HepG2 (cell line): ENCODE results near the gene OBSL1.

Experiments used
- EHMT2 ChIP-seq: fragments of 200-600 bp; sonication (generic); IDR thresholded peaks from 2 replicates; pipeline ENCODE4 v1.7.0; 2017; ENCODE audit warnings: antibody characterized with exemption, low read depth, low read length, borderline replicate concordance
- HCFC1 ChIP-seq: fragments of 150-350 bp; IDR thresholded peaks from 2 replicates; pipeline ENCODE4 v1.6.1; 2014; ENCODE audit warnings: low read depth, low read length
- KLF16 ChIP-seq, 2 experiments: sonication (generic) in 1 of 2; formaldehyde crosslinking in 1 of 2; IDR thresholded peaks; 2 replicates each; pipeline versions ENCODE4 v1.6.1 to v1.8.0; 2016 to 2023; ENCODE audit warnings: missing genetic modification reagents in 2 of 2, missing compliant biosample characterization in 1 of 2
- NFYB ChIP-seq: sonication (generic); formaldehyde crosslinking; IDR thresholded peaks from 2 replicates; pipeline ENCODE4 v1.4.0; 2020; ENCODE audit warnings: missing genetic modification reagents
- SMAD3 ChIP-seq: sonication (generic); formaldehyde crosslinking; IDR thresholded peaks from 2 replicates; pipeline ENCODE4 v1.4.0; 2020; ENCODE audit warnings: missing genetic modification reagents
- U2AF1 ChIP-seq: fragments of 200-400 bp; formaldehyde crosslinking; optimal IDR thresholded peaks from 2 replicates; pipeline ENCODE3; 2017; ENCODE audit warnings: mild to moderate bottlenecking, low read depth, low read length
- ZNF275 ChIP-seq: sonication (generic); formaldehyde crosslinking; IDR thresholded peaks from 2 replicates; pipeline ENCODE4 v1.8.0; 2022; ENCODE audit warnings: missing genetic modification reagents, mild to moderate bottlenecking, inconsistent platforms, borderline replicate concordance
- ZNF367 ChIP-seq: sonication (generic); formaldehyde crosslinking; IDR thresholded peaks from 2 replicates; pipeline ENCODE4 v1.4.0; 2020; ENCODE audit warnings: missing genetic modification reagents, borderline replicate concordance
- TF ChIP-seq, protein P1 (sequence below): sonication (generic); formaldehyde crosslinking; IDR thresholded peaks from 2 replicates; pipeline ENCODE4 v1.5.0; 2020; ENCODE audit warnings: mild to moderate bottlenecking, missing genetic modification reagents, moderate library complexity
- TF ChIP-seq, protein P2 (sequence below): IDR thresholded peaks from 2 replicates; pipeline ENCODE4 v1.6.1; 2012; ENCODE audit warnings: inconsistent platforms

DNA sequence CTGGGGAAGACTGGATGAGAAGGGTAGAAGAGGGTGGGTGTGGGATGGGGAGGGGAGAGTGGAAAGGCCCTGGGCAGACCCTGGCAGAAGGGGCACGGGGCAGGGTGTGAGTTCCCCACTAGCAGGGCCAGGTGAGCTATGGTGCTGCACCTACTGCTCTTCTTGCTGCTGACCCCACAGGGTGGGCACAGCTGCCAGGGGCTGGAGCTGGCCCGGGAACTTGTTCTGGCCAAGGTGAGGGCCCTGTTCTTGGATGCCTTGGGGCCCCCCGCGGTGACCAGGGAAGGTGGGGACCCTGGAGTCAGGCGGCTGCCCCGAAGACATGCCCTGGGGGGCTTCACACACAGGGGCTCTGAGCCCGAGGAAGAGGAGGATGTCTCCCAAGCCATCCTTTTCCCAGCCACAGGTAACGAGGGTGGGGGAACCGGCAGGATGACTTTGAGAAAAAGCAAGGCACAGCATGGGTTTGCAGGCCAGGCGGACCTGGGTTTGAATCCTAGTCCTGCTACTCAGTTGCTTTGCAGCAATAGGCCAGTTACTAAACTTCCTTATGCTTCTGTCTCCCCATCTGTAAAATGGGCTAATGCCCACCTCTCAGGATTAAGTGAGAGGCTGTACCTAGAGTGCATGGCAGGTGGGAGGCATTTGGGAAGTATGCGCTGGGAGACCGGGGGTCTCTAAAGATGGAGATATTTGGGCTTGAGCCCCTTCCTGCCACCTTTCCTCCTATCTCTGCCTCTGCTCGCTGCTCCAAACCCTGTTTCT lies 1.1 kb upstream of the OBSL1 start, which contains the start of gene INHA:
- no peak for TF ChIP-seq SMAD3
- no peak for TF ChIP-seq NFYB (CRISPR knock-in tag)
- no peak for TF ChIP-seq EHMT2
- TF ChIP-seq, protein P1, sequence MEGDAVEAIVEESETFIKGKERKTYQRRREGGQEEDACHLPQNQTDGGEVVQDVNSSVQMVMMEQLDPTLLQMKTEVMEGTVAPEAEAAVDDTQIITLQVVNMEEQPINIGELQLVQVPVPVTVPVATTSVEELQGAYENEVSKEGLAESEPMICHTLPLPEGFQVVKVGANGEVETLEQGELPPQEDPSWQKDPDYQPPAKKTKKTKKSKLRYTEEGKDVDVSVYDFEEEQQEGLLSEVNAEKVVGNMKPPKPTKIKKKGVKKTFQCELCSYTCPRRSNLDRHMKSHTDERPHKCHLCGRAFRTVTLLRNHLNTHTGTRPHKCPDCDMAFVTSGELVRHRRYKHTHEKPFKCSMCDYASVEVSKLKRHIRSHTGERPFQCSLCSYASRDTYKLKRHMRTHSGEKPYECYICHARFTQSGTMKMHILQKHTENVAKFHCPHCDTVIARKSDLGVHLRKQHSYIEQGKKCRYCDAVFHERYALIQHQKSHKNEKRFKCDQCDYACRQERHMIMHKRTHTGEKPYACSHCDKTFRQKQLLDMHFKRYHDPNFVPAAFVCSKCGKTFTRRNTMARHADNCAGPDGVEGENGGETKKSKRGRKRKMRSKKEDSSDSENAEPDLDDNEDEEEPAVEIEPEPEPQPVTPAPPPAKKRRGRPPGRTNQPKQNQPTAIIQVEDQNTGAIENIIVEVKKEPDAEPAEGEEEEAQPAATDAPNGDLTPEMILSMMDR (CRISPR knock-in tag): no peak
- no peak for TF ChIP-seq KLF16 (CRISPR knock-in tag; IDR thresholded peaks at IDR 0.05)
- TF ChIP-seq ZNF275 (CRISPR knock-in tag): no peak
- TF ChIP-seq, protein P2, sequence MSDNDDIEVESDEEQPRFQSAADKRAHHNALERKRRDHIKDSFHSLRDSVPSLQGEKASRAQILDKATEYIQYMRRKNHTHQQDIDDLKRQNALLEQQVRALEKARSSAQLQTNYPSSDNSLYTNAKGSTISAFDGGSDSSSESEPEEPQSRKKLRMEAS: no peak
- no peak for TF ChIP-seq U2AF1
- no peak for TF ChIP-seq ZNF367
- TF ChIP-seq HCFC1: no peak
